ENCODE measurements around the gene ZNF609. TPM values are rescaled to one million over a fixed set of nuclear protein-coding genes. Genes with fewer than 3 reads are reported as not detected.

The ZNF609 gene
- total RNA-seq, 2 donors from 2014 or later: 52.3 to 54.8 TPM

GRCh38 chr15:64617727-64618126 lies 157.3 kb downstream of the ZNF609 start:
- Histone ChIP-seq H3K9ac (ENCODE audit: extremely low read depth, low read length, poor library complexity, severe bottlenecking) (no peak overlapping the region), H3K4me1 (ENCODE audit: control insufficient read depth, insufficient read depth, low read length) (no peaks in the 10 kb centered on the region), H3K9me3 (ENCODE audit: control insufficient read depth, low read length) (no peaks in the 10 kb centered on the region), H3K36me3 (ENCODE audit: control insufficient read depth, insufficient read depth, low read length) (no peaks in the 10 kb centered on the region), H3K27me3 (ENCODE audit: control insufficient read depth, insufficient read depth, low read length, poor library complexity, severe bottlenecking) (no peaks in the 10 kb centered on the region), H3K27ac (ENCODE audit: low read depth, low read length) (no peak overlapping the region), H3K4me3 (ENCODE audit: low read length) (no peak overlapping the region)
- H3K4me3 Mint-ChIP-seq: no peak overlapping the region
- no peak for TF ChIP-seq CTCF (conservative IDR thresholded peaks at IDR 0.05)
- no CpG with 5 or more reads among the region's 1 CpG for WGBS, 2 experiments (ENCODE audit: insufficient coverage in 1 of 2, insufficient read length in 1 of 2)
- H3K4me1 Mint-ChIP-seq: peaks cover 38% of the 10 kb centered on the region
- DNase-seq: no peak
- H3K9me3 Mint-ChIP-seq: peaks cover 1% of the 10 kb centered on the region
- no peak overlapping the region for H3K27ac Mint-ChIP-seq
- H3K36me3 Mint-ChIP-seq (ENCODE audit: low read depth): peaks cover 6% of the 10 kb centered on the region
- H3K27me3 Mint-ChIP-seq (ENCODE audit: insufficient read depth): peaks cover 18% of the 10 kb centered on the region

GRCh38 chr15:64618138-64618537 lies 157.8 kb downstream of the ZNF609 start:
- Mint-ChIP-seq H3K9me3 (peaks cover 1% of the 10 kb centered on the region), H3K4me3 (no peak overlapping the region), H3K4me1 (peaks cover 38% of the 10 kb centered on the region), H3K27me3 (ENCODE audit: insufficient read depth) (peaks cover 18% of the 10 kb centered on the region), H3K36me3 (ENCODE audit: low read depth) (peaks cover 5% of the 10 kb centered on the region), H3K27ac (no peak overlapping the region)
- Histone ChIP-seq H3K27ac (ENCODE audit: low read depth, low read length) (no peak overlapping the region), H3K36me3 (ENCODE audit: control insufficient read depth, insufficient read depth, low read length) (peaks cover 2% of the 10 kb centered on the region), H3K27me3 (ENCODE audit: control insufficient read depth, insufficient read depth, low read length, poor library complexity, severe bottlenecking) (no peaks in the 10 kb centered on the region), H3K9me3 (ENCODE audit: control insufficient read depth, low read length) (no peaks in the 10 kb centered on the region), H3K4me3 (ENCODE audit: low read length) (no peak overlapping the region), H3K9ac (ENCODE audit: extremely low read depth, low read length, poor library complexity, severe bottlenecking) (no peak overlapping the region), H3K4me1 (ENCODE audit: control insufficient read depth, insufficient read depth, low read length) (no peaks in the 10 kb centered on the region)
- no peak for DNase-seq
- 79 to 93% methylated on average over 2 to 5 of the region's 5 CpGs for WGBS, 2 experiments (ENCODE audit: insufficient coverage in 1 of 2, insufficient read length in 1 of 2)
- TF ChIP-seq CTCF (conservative IDR thresholded peaks at IDR 0.05): no peak

DNA sequence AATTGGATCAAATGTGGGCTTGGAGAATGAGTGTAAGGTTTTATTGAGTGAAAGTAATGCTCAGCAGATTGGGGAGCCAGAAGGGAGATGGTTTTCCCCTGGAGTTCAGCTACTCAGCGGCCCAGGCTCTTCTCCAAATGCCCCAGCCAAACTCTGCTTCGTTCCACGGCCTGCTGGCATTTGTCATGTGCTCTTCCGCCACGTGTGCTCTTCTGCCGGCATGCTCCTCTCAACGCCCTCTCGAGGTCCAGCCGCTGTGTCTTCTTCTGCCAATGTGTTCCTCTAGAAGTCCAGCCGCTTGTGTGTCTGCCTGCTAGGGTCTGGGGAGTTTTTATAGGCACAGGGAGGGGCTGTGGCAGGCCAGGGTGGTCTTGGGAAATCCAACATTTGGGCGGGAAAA lies 158.2 kb downstream of the ZNF609 start:
- Mint-ChIP-seq H3K4me3 (no peak overlapping the region), H3K36me3 (ENCODE audit: low read depth) (peaks cover 7% of the 10 kb centered on the region), H3K9me3 (peaks cover 1% of the 10 kb centered on the region), H3K27ac (no peak overlapping the region), H3K4me1 (peaks cover 40% of the 10 kb centered on the region), H3K27me3 (ENCODE audit: insufficient read depth) (peaks cover 18% of the 10 kb centered on the region)
- Histone ChIP-seq H3K36me3 (ENCODE audit: control insufficient read depth, insufficient read depth, low read length) (peaks cover 6% of the 10 kb centered on the region), H3K4me1 (ENCODE audit: control insufficient read depth, insufficient read depth, low read length) (no peaks in the 10 kb centered on the region), H3K9ac (ENCODE audit: extremely low read depth, low read length, poor library complexity, severe bottlenecking) (no peak overlapping the region), H3K9me3 (ENCODE audit: control insufficient read depth, low read length) (no peaks in the 10 kb centered on the region), H3K27me3 (ENCODE audit: control insufficient read depth, insufficient read depth, low read length, poor library complexity, severe bottlenecking) (no peaks in the 10 kb centered on the region), H3K4me3 (ENCODE audit: low read length) (no peak overlapping the region), H3K27ac (ENCODE audit: low read depth, low read length) (peak overlapping the region; percentile 17)
- DNase-seq: no peak
- no peak for TF ChIP-seq CTCF (conservative IDR thresholded peaks at IDR 0.05)
- 88 to 94% methylated on average over 9 to 11 of the region's 11 CpGs for WGBS, 2 experiments (ENCODE audit: insufficient coverage in 1 of 2, insufficient read length in 1 of 2)
